CD4-positive, alpha-beta T cell treated with Interleukin-17A for 1 hour (primary cell): ENCODE results near the gene CMTM8.
A peak's percentile ranks its signal among the peaks of the same experiment; 100 is the strongest.

ENCODE experiments used
- DNase-seq: peaks from one replicate; pipeline ENCODE4 v3.0.0-alpha.2; 2020

Gene CMTM8

GRCh38 chr3:32347343-32348125 lies 109.1 kb downstream of the CMTM8 start:
- no peak for DNase-seq

DNA sequence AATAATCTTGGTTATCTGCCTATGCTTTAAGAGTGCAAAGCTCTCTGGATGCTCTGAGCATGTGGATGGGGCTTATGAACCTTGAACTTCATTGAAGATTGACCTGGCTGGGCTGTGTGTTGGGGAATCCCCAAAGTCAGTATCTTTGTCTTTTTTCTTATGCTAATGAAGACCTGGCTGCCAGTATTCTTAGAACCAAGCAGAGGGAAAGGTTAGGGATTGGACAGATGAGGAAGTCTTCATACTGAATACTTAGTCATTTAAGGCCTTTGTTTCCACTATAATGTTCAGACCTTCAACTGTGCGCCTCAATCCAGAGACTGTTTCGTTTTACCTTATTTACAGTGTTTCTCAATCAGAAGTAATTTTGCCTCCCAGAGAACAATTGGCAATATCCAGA lies 110.7 kb downstream of the CMTM8 start:
- DNase-seq = no peak

DNA sequence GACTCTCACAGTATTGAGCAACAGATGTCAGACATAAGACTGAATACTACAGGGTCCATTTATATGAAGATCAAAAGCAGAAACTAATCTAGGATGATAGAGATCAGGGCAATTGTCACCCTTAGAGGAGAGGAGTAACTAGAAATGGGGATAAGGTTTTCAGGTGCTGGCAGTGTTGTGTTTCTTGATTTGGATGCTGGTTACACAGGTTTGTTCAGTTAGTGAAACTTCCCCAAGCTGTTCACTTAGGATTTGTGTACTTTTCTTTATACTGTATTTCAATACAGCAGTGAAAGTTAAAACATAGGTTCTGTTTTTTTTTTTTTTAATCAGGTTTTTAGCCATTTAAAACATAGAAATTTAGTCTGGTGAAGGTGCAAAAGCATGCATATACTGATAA lies 114.1 kb downstream of the CMTM8 start:
- no peak for DNase-seq

DNA sequence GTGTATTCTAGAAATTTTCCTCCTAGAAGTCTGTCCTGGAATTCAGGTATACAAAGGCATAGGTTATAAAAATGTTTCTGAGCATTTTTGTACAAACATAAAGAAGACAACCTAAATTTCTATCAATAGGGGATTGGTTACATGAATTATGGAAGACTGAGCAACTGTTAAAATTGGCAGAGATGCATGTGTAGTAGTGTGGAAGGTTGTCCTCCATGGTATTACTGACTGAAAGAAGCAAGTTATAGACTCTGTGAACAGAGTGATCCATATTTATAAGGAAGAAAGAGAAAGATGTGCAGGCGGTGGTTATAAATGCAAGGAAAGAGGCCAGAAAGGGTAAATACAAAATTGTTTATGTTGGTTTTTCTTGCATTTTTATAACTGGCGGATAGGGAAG lies 114.9 kb downstream of the CMTM8 start:
- DNase-seq = no peak

- no peak for DNase-seq
Observed at GRCh38 chr3:32354362-32354778, 115.9 kb downstream of the CMTM8 start.

- DNase-seq = no peak
Observed at GRCh38 chr3:32355751-32356291, 117.3 kb downstream of the CMTM8 start.

GRCh38 chr3:32359766-32360492 lies 121.4 kb downstream of the CMTM8 start:
- no peak for DNase-seq

- DNase-seq = no peak
Observed at GRCh38 chr3:32360493-32360827, 122.0 kb downstream of the CMTM8 start.

GRCh38 chr3:32366638-32367397 lies 128.3 kb downstream of the CMTM8 start:
- DNase-seq = no peak

DNA sequence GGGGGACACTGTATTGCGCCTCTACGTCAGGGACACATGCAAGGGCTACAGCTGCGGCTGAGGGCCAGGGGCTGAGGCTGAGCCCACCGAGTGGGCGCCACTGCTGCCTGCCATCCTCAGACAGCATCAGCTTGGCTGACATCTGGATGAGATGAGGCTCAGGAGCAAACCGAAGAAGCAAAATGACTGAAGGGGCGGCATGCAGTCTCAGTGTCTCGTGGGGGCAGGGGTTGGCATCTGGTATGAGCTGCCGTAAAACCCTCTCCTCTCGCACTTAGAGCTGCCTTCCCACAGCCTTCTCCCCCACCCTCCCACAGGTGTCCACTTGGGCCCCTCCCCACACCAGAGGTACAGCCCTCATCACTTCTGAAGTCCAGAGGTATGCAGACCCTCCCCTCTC lies 129.0 kb downstream of the CMTM8 start:
- no peak for DNase-seq

GRCh38 chr3:32371461-32372212 lies 133.2 kb downstream of the CMTM8 start:
- DNase-seq = peak; percentile 37

DNA sequence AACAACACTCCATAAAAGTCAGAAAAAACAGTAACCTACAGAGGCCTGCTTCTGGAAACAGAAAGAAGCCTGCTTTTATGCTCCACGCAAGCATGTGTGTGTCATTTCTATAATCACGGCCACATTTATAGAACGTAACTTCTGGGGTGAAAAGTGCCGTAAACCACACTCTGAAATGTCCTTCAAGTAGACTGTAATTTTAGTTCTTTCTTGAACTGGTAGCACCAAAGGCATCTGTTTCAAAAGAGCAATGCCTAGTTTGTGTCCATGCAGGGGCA lies 133.7 kb downstream of the CMTM8 start:
- DNase-seq = no peak

DNA sequence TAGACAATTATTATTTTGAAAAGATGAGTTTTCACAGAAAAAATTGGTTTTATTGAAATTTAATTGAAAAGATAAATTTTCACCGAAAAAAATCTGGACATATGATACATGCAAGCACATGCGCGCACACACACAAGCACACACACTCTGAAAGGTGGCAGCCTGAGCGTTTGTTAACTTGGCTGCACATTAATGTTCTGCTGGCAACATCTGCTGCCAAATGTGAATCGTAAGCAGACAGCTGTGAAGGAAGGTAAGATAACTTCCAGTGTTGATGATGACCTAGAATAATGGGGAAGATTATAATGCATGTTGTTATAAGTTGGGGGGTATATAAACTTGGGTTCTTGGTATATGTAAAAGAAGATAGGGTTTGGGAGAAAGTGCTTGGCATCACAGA lies 134.8 kb downstream of the CMTM8 start:
- no peak for DNase-seq

DNA sequence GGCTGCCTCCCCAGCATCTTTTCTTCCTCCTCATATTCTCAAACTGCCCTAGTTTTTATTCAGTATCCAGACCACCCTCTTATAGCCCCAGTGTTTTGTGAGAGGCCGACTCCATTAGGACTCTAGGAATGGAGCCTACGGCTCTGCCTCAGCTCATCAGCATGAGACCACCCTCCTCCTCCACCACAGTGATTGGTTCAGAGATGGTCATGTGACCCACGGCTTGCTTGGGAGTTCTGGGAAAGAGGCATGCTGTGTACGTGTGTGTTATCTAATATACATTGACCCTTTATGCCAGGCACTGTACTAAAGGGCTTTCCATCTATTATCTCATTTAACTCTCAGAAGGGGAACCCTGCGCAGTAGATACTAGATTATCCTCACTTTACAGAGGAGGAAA lies 135.4 kb downstream of the CMTM8 start:
- no peak for DNase-seq

- peak; percentile 88 for DNase-seq
Observed at GRCh38 chr3:32374788-32375595, 136.5 kb downstream of the CMTM8 start.

DNA sequence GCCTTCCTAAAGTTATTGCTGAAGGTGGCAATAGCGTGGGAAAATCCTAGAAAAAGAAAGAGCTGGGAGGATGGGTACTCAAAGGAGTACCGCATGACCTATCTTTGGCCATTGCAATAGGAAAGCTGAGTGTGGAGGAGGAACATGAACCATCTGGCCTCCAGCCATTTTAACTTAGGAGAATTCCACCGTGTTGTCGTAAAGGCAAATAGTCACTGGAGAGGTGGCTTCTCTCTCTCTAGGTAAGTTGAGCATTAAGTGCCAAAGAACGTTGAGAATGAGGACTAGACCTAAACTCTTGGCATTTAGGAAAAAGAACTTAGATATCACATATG lies 137.1 kb downstream of the CMTM8 start:
- DNase-seq = no peak

GRCh38 chr3:32376115-32376514 lies 137.6 kb downstream of the CMTM8 start:
- no peak for DNase-seq

GRCh38 chr3:32379831-32380500 lies 141.5 kb downstream of the CMTM8 start:
- no peak for DNase-seq

- DNase-seq = no peak
Observed at GRCh38 chr3:32381922-32382321, 143.4 kb downstream of the CMTM8 start.

- no peak for DNase-seq
Observed at GRCh38 chr3:32383136-32383711, 144.7 kb downstream of the CMTM8 start.

- no peak for DNase-seq
Observed at GRCh38 chr3:32384938-32385337, 146.5 kb downstream of the CMTM8 start.
